Aorta (tissue), 5 donors: ENCODE measurements around the gene ETFA. TPM values are rescaled to one million over a fixed set of nuclear protein-coding genes. Genes with fewer than 3 reads are reported as not detected.
"Not testable (repeated sequence)": the region's sequence is repeated elsewhere in the genome, so short reads cannot be mapped to it uniquely, and the experiment has no call there.

Experiments
- ATAC-seq: fragments of 200-7000 bp; cut with Tn5 transposase; one replicate; pipeline ENCODE4 v1.9.1; 2022; ENCODE audit warnings: moderate library complexity; ENCODE audit not compliant: low FRiP score
- DNase-seq, 2 donors: peaks; one replicate each; pipeline ENCODE4 v3.0.0-alpha.2; 2020
- H3K27ac ChIP-seq, 2 donors: one replicate each; pipeline ENCODE4 v1.5.1; 2013; ENCODE audit warnings: low read length in 2 of 2, mild to moderate bottlenecking in 2 of 2, moderate library complexity in 2 of 2, control low read depth in 1 of 2, inconsistent platforms in 1 of 2, low read depth in 1 of 2
- H3K27me3 ChIP-seq, 2 donors: one replicate each; pipeline ENCODE4 v1.6.1; 2013; ENCODE audit warnings: control low read depth in 1 of 2, low read length in 1 of 2, mild to moderate bottlenecking in 1 of 2, moderate library complexity in 1 of 2; ENCODE audit not compliant: insufficient read depth in 2 of 2, control insufficient read depth in 1 of 2
- H3K36me3 ChIP-seq, 2 donors: one replicate each; pipeline ENCODE4 v1.6.1; 2013; ENCODE audit warnings: control low read depth in 1 of 2, low read length in 1 of 2, mild to moderate bottlenecking in 1 of 2; ENCODE audit not compliant: insufficient read depth in 2 of 2, control insufficient read depth in 1 of 2
- H3K4me1 ChIP-seq, 2 donors: one replicate each; pipeline ENCODE4 v1.6.1; 2013; ENCODE audit warnings: low read length in 2 of 2, control low read depth in 1 of 2, mild to moderate bottlenecking in 1 of 2, moderate library complexity in 1 of 2; ENCODE audit not compliant: insufficient read depth in 2 of 2, control insufficient read depth in 1 of 2
- H3K4me3 ChIP-seq, 2 donors: one replicate each; pipeline ENCODE4 v1.5.1; 2013; ENCODE audit warnings: low read length in 2 of 2, control low read depth in 1 of 2, mild to moderate bottlenecking in 1 of 2
- H3K9me3 ChIP-seq: one replicate; pipeline ENCODE4 v1.6.1; 2013; ENCODE audit warnings: mild to moderate bottlenecking, low read length; ENCODE audit not compliant: control insufficient read depth
- WGBS, 2 donors: extraction: QIAGEN DNeasy Blood & Tissue Kit; methylation state at CpG; one replicate each; pipeline ENCODE4 v1.1.7; 2013; 5-methylcytosine and 5-hydroxymethylcytosine counted together
- intact Hi-C, 2 donors: fragments of 100-400 bp; cut with DNase I; formaldehyde crosslinking; loops; one replicate each; pipeline versions ENCODE4 v1.14.2 to v1.15.0; 2022
- polyA plus RNA-seq, 2 donors: library from polyadenylated mRNA; stranded (reverse); fragments of 200-250 nt; gene quantifications; one replicate each; pipeline ENCODE4 v1.2.3, GENCODE V29; 2013
- total RNA-seq, 2 donors: library from RNA; stranded (reverse); fragmentation: NEBNext Ultra II Directional; extraction: Animal tissue kit (Norgen Biotek cat#: 25700); gene quantifications; one replicate each; pipeline ENCODE4 v1.2.1, GENCODE V29; 2021
- donor health status: healthy with polysubstance abuse.
- donor health status: Bipolar disorder and iron deficiency.
- donor health status: DM: no; HTN: no; CAD: no.
- donor health status: DM: no; HTN: no; CAD: no.
- donor health status: DM: yes; HTN: yes; CAD: no.

Gene ETFA
- total and polyA plus RNA-seq, 4 donors = 76.0 to 152 (median 81.0) TPM

- H3K4me1 ChIP-seq = no peaks in the 10 kb centered on the region
- H3K4me3 ChIP-seq = no peak overlapping the region
- 98 to 100% methylated on average over 6 of the region's 6 CpGs for WGBS, 2 donors
- H3K36me3 ChIP-seq = no peaks in the 10 kb centered on the region
- no peak overlapping the region for H3K27ac ChIP-seq
- H3K27me3 ChIP-seq = no peaks in the 10 kb centered on the region
- H3K9me3 ChIP-seq = no peaks in the 10 kb centered on the region
- no peak for ATAC-seq
- intact Hi-C loops = no loop called here
- DNase-seq = no peak
Observed at GRCh38 chr15:76270876-76271275, 40.4 kb downstream of the ETFA start.

GRCh38 chr15:76267077-76267476, 44.2 kb downstream of the ETFA start:
- no peak for DNase-seq
- Histone ChIP-seq H3K4me1 (no peaks in the 10 kb centered on the region), H3K9me3 (no peaks in the 10 kb centered on the region), H3K27ac (no peak overlapping the region), H3K36me3 (peaks cover 2 to 3% of the 10 kb centered on the region in 2 donors), H3K4me3 (no peak overlapping the region), H3K27me3 (no peaks in the 10 kb centered on the region)
- no peak for ATAC-seq
- intact Hi-C loops = no loop called here
- WGBS, 2 donors = 97 to 99% methylated on average over 6 of the region's 6 CpGs

GRCh38 chr15:76265769-76266168, 45.5 kb downstream of the ETFA start:
- H3K4me3 ChIP-seq, H3K9me3 ChIP-seq, H3K27ac ChIP-seq, H3K4me1 ChIP-seq, ATAC-seq, intact Hi-C loops, H3K36me3 ChIP-seq, H3K27me3 ChIP-seq, DNase-seq: not testable (repeated sequence)
- 94 to 96% methylated on average over 2 of the region's 2 CpGs for WGBS, 2 donors

- no peak overlapping the region for H3K27ac ChIP-seq
- no peaks in the 10 kb centered on the region for H3K4me1 ChIP-seq
- no peak overlapping the region for H3K4me3 ChIP-seq
- no peaks in the 10 kb centered on the region for H3K27me3 ChIP-seq
- ATAC-seq (peak; percentile 63), DNase-seq (no peak)
- WGBS, 2 donors = 96 to 97% methylated on average over 12 of the region's 12 CpGs
- no peaks in the 10 kb centered on the region for H3K9me3 ChIP-seq
- peaks cover 3 to 12% of the 10 kb centered on the region in 2 donors for H3K36me3 ChIP-seq
- intact Hi-C loops = no loop called here
Observed at GRCh38 chr15:76260246-76260938, 50.9 kb downstream of the ETFA start.

- H3K36me3 ChIP-seq = peaks cover 3 to 12% of the 10 kb centered on the region in 2 donors
Observed at GRCh38 chr15:76259392-76259791, 51.9 kb downstream of the ETFA start.

GRCh38 chr15:76258460-76258859, 52.8 kb downstream of the ETFA start:
- Histone ChIP-seq H3K27me3 (no peaks in the 10 kb centered on the region), H3K36me3 (peaks cover 0 to 11% of the 10 kb centered on the region in 2 donors), H3K4me1 (no peaks in the 10 kb centered on the region), H3K4me3 (no peak overlapping the region), H3K9me3 (no peaks in the 10 kb centered on the region), H3K27ac (no peak overlapping the region)
- 87 to 100% methylated on average over 3 of the region's 3 CpGs for WGBS, 2 donors
- DNase-seq (no peak), ATAC-seq (no peak)
- intact Hi-C loops = no loop called here

More at GRCh38 chr15:76259392-76259791, 51.9 kb downstream of the ETFA start:
- intact Hi-C loops = no loop called here
- Histone ChIP-seq H3K27ac (no peak overlapping the region), H3K4me3 (no peak overlapping the region), H3K9me3 (no peaks in the 10 kb centered on the region), H3K27me3 (no peaks in the 10 kb centered on the region), H3K4me1 (no peaks in the 10 kb centered on the region)
- DNase-seq = no peak
- ATAC-seq = peak; percentile 11
- 93 to 94% methylated on average over 13 of the region's 13 CpGs for WGBS, 2 donors

GRCh38 chr15:76253691-76254473, 57.4 kb downstream of the ETFA start:
- no peaks in the 10 kb centered on the region for H3K27me3 ChIP-seq
- no peaks in the 10 kb centered on the region for H3K4me1 ChIP-seq
- intact Hi-C loops = no loop called here
- no peak overlapping the region for H3K4me3 ChIP-seq
- 87 to 89% methylated on average over 3 of the region's 3 CpGs for WGBS, 2 donors
- H3K36me3 ChIP-seq = no peaks in the 10 kb centered on the region
- no peaks in the 10 kb centered on the region for H3K9me3 ChIP-seq
- ATAC-seq = no peak
- no peak overlapping the region for H3K27ac ChIP-seq
- DNase-seq = no peak

- intact Hi-C loops = no loop called here
- Histone ChIP-seq H3K27me3 (no peaks in the 10 kb centered on the region), H3K36me3 (no peaks in the 10 kb centered on the region), H3K4me3 (no peak overlapping the region), H3K27ac (no peak overlapping the region), H3K9me3 (no peaks in the 10 kb centered on the region), H3K4me1 (no peaks in the 10 kb centered on the region)
- ATAC-seq = no peak
- whole genome bisulfite sequencing, 2 donors = 84 to 87% methylated on average over 2 of the region's 2 CpGs
- no peak for DNase-seq
Observed at GRCh38 chr15:76252249-76252648, 59.0 kb downstream of the ETFA start.

GRCh38 chr15:76251717-76252116, 59.6 kb downstream of the ETFA start:
- Histone ChIP-seq H3K36me3 (no peaks in the 10 kb centered on the region), H3K27ac (no peak overlapping the region), H3K4me3 (no peak overlapping the region), H3K4me1 (no peaks in the 10 kb centered on the region), H3K27me3 (no peaks in the 10 kb centered on the region), H3K9me3 (no peaks in the 10 kb centered on the region)
- intact Hi-C loops = no loop called here
- ATAC-seq (no peak), DNase-seq (no peak)
- WGBS, 2 donors = 91 to 93% methylated on average over 4 of the region's 4 CpGs
